CD14-positive monocyte (primary cell): ENCODE results near the gene GDPD4. TPM values are rescaled to one million over a fixed set of nuclear protein-coding genes. Genes with fewer than 3 reads are reported as not detected.

Experiments used
- DNase-seq, 3 donors: peaks; one replicate each; pipeline ENCODE4 v3.0.0-alpha.2; 2011 to 2022
- H2AFZ ChIP-seq: 2 replicates; pipeline ENCODE4 v1.6.0; 2012; ENCODE audit warnings: mild to moderate bottlenecking, low read depth, low read length, inconsistent platforms; ENCODE audit not compliant: insufficient read depth, poor library complexity, severe bottlenecking
- H3K27ac ChIP-seq, 2 donors: 1 replicate in 1 of 2; 2 replicates in 1 of 2; pipeline ENCODE4 v1.5.1; 2012 to 2013; ENCODE audit warnings: low read length in 2 of 2, control low read depth in 1 of 2, inconsistent platforms in 1 of 2, low read depth in 1 of 2, mild to moderate bottlenecking in 1 of 2
- H3K27me3 ChIP-seq, 2 donors: one replicate each; pipeline versions ENCODE4 v1.6.0 to v1.6.1; 2011 to 2013; ENCODE audit warnings: low read length in 2 of 2; ENCODE audit not compliant: control insufficient read depth in 2 of 2, insufficient read depth in 2 of 2
- H3K36me3 ChIP-seq, 2 donors: replicated peaks in 1 of 2; 1 replicate in 1 of 2; 2 replicates in 1 of 2; pipeline versions ENCODE4 v1.5.1 to v1.6.1; 2012 to 2013; ENCODE audit warnings: low read length in 2 of 2, control low read depth in 1 of 2, inconsistent platforms in 1 of 2, mild to moderate bottlenecking in 1 of 2; ENCODE audit not compliant: insufficient read depth in 2 of 2, control insufficient read depth in 1 of 2
- H3K4me1 ChIP-seq, 2 donors: 1 replicate in 1 of 2; 2 replicates in 1 of 2; pipeline versions ENCODE4 v1.5.1 to v1.6.1; 2012 to 2013; ENCODE audit warnings: low read length in 2 of 2, control low read depth in 1 of 2, inconsistent platforms in 1 of 2, mild to moderate bottlenecking in 1 of 2, moderate library complexity in 1 of 2; ENCODE audit not compliant: insufficient read depth in 2 of 2, control insufficient read depth in 1 of 2
- H3K4me2 ChIP-seq: replicated peaks from 2 replicates; pipeline ENCODE3; 2012; ENCODE audit warnings: low read length, moderate library complexity, mild to moderate bottlenecking; ENCODE audit not compliant: poor library complexity, severe bottlenecking; ENCODE audit errors: extremely low read depth
- H3K4me3 ChIP-seq, 3 experiments: fragments of 200-600 bp in 1 of 3; sonication (generic) in 1 of 3; replicated peaks in 1 of 3; 1 replicate in 2 of 3; 2 replicates in 1 of 3; pipeline ENCODE4 v1.5.1; 2011 to 2013; ENCODE audit warnings: low read length in 3 of 3, mild to moderate bottlenecking in 3 of 3, control low read depth in 2 of 3, low read depth in 2 of 3, inconsistent platforms in 1 of 3, moderate library complexity in 1 of 3
- H3K79me2 ChIP-seq: 2 replicates; pipeline ENCODE4 v1.6.0; 2012; ENCODE audit warnings: mild to moderate bottlenecking, control low read depth, inconsistent platforms, low read length, moderate library complexity; ENCODE audit not compliant: insufficient read depth
- H3K9ac ChIP-seq: 2 replicates; pipeline ENCODE4 v1.6.0; 2017; ENCODE audit warnings: low read length, mild to moderate bottlenecking; ENCODE audit not compliant: insufficient read depth, poor library complexity, severe bottlenecking
- H3K9me3 ChIP-seq, 2 donors: replicated peaks in 1 of 2; 1 replicate in 1 of 2; 2 replicates in 1 of 2; pipeline versions ENCODE4 v1.5.1 to v1.6.1; 2012 to 2013; ENCODE audit warnings: low read length in 2 of 2, control low read depth in 1 of 2; ENCODE audit not compliant: control insufficient read depth in 1 of 2, insufficient read depth in 1 of 2
- H4K20me1 ChIP-seq: 2 replicates; pipeline ENCODE4 v1.6.0; 2012; ENCODE audit warnings: mild to moderate bottlenecking, low read length, control low read depth, moderate library complexity; ENCODE audit not compliant: insufficient read depth
- H3K27ac Mint-ChIP-seq, 7 donors: one replicate each; pipeline ENCODE4 v1.8.0; 2020; ENCODE audit warnings: mild to moderate bottlenecking in 7 of 7, mixed read lengths in 7 of 7, moderate library complexity in 6 of 7, inconsistent platforms in 2 of 7
- H3K27me3 Mint-ChIP-seq, 3 donors: one replicate each; pipeline ENCODE4 v1.8.0; 2021 to 2022; ENCODE audit warnings: low read depth in 3 of 3, mild to moderate bottlenecking in 3 of 3, mixed read lengths in 3 of 3, moderate library complexity in 3 of 3, inconsistent platforms in 1 of 3
- H3K36me3 Mint-ChIP-seq, 2 donors: one replicate each; pipeline ENCODE4 v1.8.0; 2020; ENCODE audit warnings: mixed read lengths in 2 of 2, inconsistent platforms in 1 of 2, mild to moderate bottlenecking in 1 of 2
- H3K4me1 Mint-ChIP-seq: one replicate; pipeline ENCODE4 v1.8.0; 2020; ENCODE audit warnings: mild to moderate bottlenecking, mixed read lengths
- H3K4me3 Mint-ChIP-seq, 2 donors: one replicate each; pipeline ENCODE4 v1.8.0; 2020; ENCODE audit warnings: mild to moderate bottlenecking in 2 of 2, mixed read lengths in 2 of 2, moderate library complexity in 1 of 2
- H3K9me3 Mint-ChIP-seq, 7 donors: one replicate each; pipeline ENCODE4 v1.8.0; 2020 to 2022; ENCODE audit warnings: mixed read lengths in 7 of 7, mild to moderate bottlenecking in 6 of 7, moderate library complexity in 6 of 7, inconsistent platforms in 2 of 7
- WGBS: methylation state at CpG from one replicate; pipeline ENCODE4 v1.1.5; 2013; ENCODE audit warnings: missing lambda C conversion rate; ENCODE audit not compliant: insufficient coverage; 5-methylcytosine and 5-hydroxymethylcytosine counted together
- intact Hi-C, 2 donors: fragments of 100-400 bp; cut with micrococcal nuclease; formaldehyde crosslinking; loops; one replicate each; pipeline versions ENCODE4 v1.15.0 to v1.15.1; 2023
- polyA plus RNA-seq, 3 donors: library from polyadenylated mRNA; depleted of rRNA in 1 of 3; unstranded in 2 of 3; stranded (reverse) in 1 of 3; fragments of 300-500 nt in 2 of 3; fragments of >200 nt in 1 of 3; fragmentation: Illumina TruSeq in 2 of 3; gene quantifications; 1 replicate in 2 of 3; 2 replicates in 1 of 3; pipeline ENCODE4 v1.2.3, GENCODE V29; 2012 to 2021
- TF ChIP-seq, protein P1 (sequence below): fragments of 200-600 bp; IDR thresholded peaks from one replicate; pipeline ENCODE4 v1.8.0; 2022; ENCODE audit warnings: antibody characterized with exemption, mild to moderate bottlenecking

GDPD4 gene
- polyA plus RNA-seq, 3 donors, result not detected

DNA sequence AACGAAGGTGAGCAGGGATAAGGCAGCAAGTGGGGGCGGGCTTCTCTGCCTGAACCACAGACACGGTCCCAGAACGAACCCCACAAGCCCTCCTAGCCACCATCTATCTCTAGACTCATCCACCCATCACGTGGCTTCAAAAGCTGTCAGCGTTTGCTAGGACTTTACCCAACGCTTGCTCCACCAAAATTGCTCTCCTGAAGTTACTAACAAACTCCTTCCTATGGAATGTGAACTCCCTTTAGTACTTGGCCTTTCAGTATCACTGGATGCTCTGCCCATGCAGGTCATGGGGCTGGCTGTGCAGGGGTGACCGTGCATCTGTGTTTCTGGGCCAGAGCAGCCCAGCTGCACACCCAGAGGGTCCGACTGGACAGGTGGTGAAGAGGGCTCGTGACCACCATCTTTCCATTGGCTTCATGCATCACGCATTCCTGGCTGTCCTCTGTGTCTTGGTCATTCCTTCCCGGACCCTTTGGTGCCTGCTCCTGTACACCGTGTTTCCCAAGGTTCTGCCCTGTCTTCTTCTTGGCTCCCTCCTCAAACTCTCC is 88.4 kb downstream of the GDPD4 start:
- Mint-ChIP-seq H3K27me3 (peaks cover 0 to 3% (median 2%) of the 10 kb centered on the region in 3 donors), H3K4me3 (no peak overlapping the region), H3K27ac (no peak overlapping the region), H3K4me1 (peaks cover 3% of the 10 kb centered on the region), H3K9me3 (no peaks in the 10 kb centered on the region), H3K36me3 (peaks cover 16 to 23% of the 10 kb centered on the region in 2 donors)
- WGBS, result 96% methylated on average over 13 of the region's 13 CpGs
- Histone ChIP-seq H4K20me1 (no peaks in the 10 kb centered on the region), H3K4me3 (no peak overlapping the region), H3K4me1 (no peaks in the 10 kb centered on the region), H3K79me2 (no peaks in the 10 kb centered on the region), H3K27ac (no peak overlapping the region), H3K9ac (no peak overlapping the region), H3K4me2 (no peak overlapping the region), H3K27me3 (no peaks in the 10 kb centered on the region), H3K9me3 (no peaks in the 10 kb centered on the region), H3K36me3 (peaks cover 5 to 7% of the 10 kb centered on the region in 2 donors), H2AFZ (no peak overlapping the region)
- TF ChIP-seq, protein P1, sequence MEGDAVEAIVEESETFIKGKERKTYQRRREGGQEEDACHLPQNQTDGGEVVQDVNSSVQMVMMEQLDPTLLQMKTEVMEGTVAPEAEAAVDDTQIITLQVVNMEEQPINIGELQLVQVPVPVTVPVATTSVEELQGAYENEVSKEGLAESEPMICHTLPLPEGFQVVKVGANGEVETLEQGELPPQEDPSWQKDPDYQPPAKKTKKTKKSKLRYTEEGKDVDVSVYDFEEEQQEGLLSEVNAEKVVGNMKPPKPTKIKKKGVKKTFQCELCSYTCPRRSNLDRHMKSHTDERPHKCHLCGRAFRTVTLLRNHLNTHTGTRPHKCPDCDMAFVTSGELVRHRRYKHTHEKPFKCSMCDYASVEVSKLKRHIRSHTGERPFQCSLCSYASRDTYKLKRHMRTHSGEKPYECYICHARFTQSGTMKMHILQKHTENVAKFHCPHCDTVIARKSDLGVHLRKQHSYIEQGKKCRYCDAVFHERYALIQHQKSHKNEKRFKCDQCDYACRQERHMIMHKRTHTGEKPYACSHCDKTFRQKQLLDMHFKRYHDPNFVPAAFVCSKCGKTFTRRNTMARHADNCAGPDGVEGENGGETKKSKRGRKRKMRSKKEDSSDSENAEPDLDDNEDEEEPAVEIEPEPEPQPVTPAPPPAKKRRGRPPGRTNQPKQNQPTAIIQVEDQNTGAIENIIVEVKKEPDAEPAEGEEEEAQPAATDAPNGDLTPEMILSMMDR, result no peak
- intact Hi-C loops, result no loop called here
- no peak for DNase-seq

DNA sequence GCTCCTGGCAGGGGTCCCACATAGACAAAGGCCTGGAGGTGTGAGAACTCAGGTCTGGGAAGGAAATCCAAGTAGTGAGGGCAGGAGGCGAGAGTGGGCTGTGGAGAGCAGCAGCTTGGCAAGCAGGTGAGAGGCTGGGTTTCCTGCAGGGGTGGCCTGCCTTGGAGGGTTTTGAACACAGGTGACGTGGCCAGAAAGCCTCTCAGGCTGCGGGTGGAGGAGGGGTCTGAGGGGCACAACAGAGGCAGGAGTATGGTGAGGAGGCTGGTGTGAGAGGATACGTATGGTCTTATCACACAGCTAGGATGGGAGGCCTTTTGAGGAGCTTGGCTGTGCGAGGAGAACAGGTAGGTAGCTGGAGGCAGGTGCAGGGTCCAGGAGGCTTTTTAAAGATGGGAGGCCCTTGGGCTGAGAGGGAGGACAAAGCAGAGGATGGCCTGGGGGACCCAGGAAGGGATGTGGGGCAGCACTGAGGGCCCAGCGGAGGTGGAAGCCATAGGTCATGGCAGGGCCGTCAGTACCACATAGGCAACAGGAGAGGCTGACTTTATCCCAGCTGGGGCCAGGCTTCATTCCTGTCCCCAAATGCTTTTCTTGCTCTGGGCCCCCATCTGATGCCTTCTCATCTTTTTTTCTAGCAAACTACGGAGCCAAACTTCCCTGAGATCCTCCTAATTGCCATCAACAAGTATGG is 89.0 kb downstream of the GDPD4 start:
- no peak overlapping the region for H3K27ac Mint-ChIP-seq

More for the DNA sequence above, 89.0 kb downstream of the GDPD4 start:
- DNase-seq, result no peak
- peaks cover 5 to 7% of the 10 kb centered on the region in 2 donors for H3K36me3 ChIP-seq
- Mint-ChIP-seq H3K4me3 (no peak overlapping the region), H3K9me3 (no peaks in the 10 kb centered on the region), H3K27me3 (peaks cover 0 to 3% (median 2%) of the 10 kb centered on the region in 3 donors), H3K36me3 (peaks cover 16 to 23% of the 10 kb centered on the region in 2 donors), H3K4me1 (peaks cover 3% of the 10 kb centered on the region)
- H3K27ac ChIP-seq, result no peak overlapping the region
- no peaks in the 10 kb centered on the region for H3K4me1 ChIP-seq
- H3K4me3 ChIP-seq, result no peak overlapping the region
- no peak overlapping the region for H3K4me2 ChIP-seq
- TF ChIP-seq, protein P1, result no peak
- no peaks in the 10 kb centered on the region for H4K20me1 ChIP-seq
- 99% methylated on average over 8 of the region's 8 CpGs for WGBS
- intact Hi-C loops, result no loop called here
- no peaks in the 10 kb centered on the region for H3K9me3 ChIP-seq
- no peak overlapping the region for H3K9ac ChIP-seq
- H2AFZ ChIP-seq, result no peak overlapping the region
- no peaks in the 10 kb centered on the region for H3K79me2 ChIP-seq
- no peaks in the 10 kb centered on the region for H3K27me3 ChIP-seq
